NT2/D1 (cell line): ENCODE results near the gene NPAS3.

Experiments used
- SUZ12 ChIP-seq: IDR thresholded peaks from 2 replicates; pipeline ENCODE4 v1.6.1; 2011; ENCODE audit not compliant: insufficient read length, insufficient read depth; ENCODE audit errors: extremely low read depth
- YY1 ChIP-seq: IDR thresholded peaks from 2 replicates; pipeline ENCODE4 v1.6.1; 2011; ENCODE audit not compliant: insufficient read length, insufficient read depth
- ZNF274 ChIP-seq: IDR thresholded peaks from 2 replicates; pipeline ENCODE4 v1.6.1; 2011; ENCODE audit warnings: mild to moderate bottlenecking, low read depth, low read length

GRCh38 chr14:33652566-33653307, 714.1 kb downstream of the NPAS3 start:
- TF ChIP-seq YY1 (no peak), SUZ12 (no peak), ZNF274 (no peak)
